NB4 (cell line): ENCODE data around the gene RUFY1.
"Not testable (repeated sequence)": the region's sequence is repeated elsewhere in the genome, so short reads cannot be mapped to it uniquely, and the experiment has no call there.

Source experiments
- DNase-seq: peaks from one replicate; pipeline ENCODE4 v3.0.0; 2010; ENCODE audit warnings: low read depth
- H3K4me3 ChIP-seq: one replicate; pipeline ENCODE4 v1.5.1; 2011; ENCODE audit warnings: mild to moderate bottlenecking, low read depth, low read length, moderate library complexity
- CTCF ChIP-seq: IDR thresholded peaks from one replicate; pipeline ENCODE4 v1.5.1; 2012; ENCODE audit warnings: low read depth, low read length
- MAX ChIP-seq: IDR thresholded peaks from 2 replicates; pipeline ENCODE4 v1.6.1; 2011; ENCODE audit warnings: low read depth, low read length
- MYC ChIP-seq: IDR thresholded peaks from 2 replicates; pipeline ENCODE4 v1.6.1; 2011; ENCODE audit warnings: low read depth, low read length
- POLR2A ChIP-seq: IDR thresholded peaks from 2 replicates; pipeline ENCODE4 v1.6.1; 2011; ENCODE audit warnings: mild to moderate bottlenecking; ENCODE audit not compliant: insufficient read length; ENCODE audit errors: extremely low read depth

The RUFY1 gene

GRCh38 chr5:179509845-179510244 is 40.5 kb upstream of the RUFY1 start:
- TF ChIP-seq MYC (no peak), CTCF (no peak), MAX (no peak), POLR2A (no peak)
- no peak for DNase-seq
- H3K4me3 ChIP-seq = no peak overlapping the region

- no peak for TF ChIP-seq MYC
- no peak for TF ChIP-seq POLR2A
- no peak for TF ChIP-seq MAX
- no peak for TF ChIP-seq CTCF
- no peak overlapping the region for H3K4me3 ChIP-seq
- DNase-seq = no peak
Measured at GRCh38 chr5:179512452-179513000, 37.8 kb upstream of the RUFY1 start.

- not testable (repeated sequence) for DNase-seq, H3K4me3 ChIP-seq
Measured at GRCh38 chr5:179515501-179515900, 34.9 kb upstream of the RUFY1 start.

- no peak for DNase-seq
- no peak overlapping the region for H3K4me3 ChIP-seq
- no peak for TF ChIP-seq MAX
- TF ChIP-seq POLR2A = no peak
- TF ChIP-seq MYC = no peak
- TF ChIP-seq CTCF = no peak
Measured at GRCh38 chr5:179516221-179516620, 34.1 kb upstream of the RUFY1 start.

- DNase-seq, H3K4me3 ChIP-seq: not testable (repeated sequence)
Measured at GRCh38 chr5:179517746-179518145, 32.6 kb upstream of the RUFY1 start.

GRCh38 chr5:179518369-179518768 is 32.0 kb upstream of the RUFY1 start:
- H3K4me3 ChIP-seq = not testable (repeated sequence)

GRCh38 chr5:179519416-179520070 is 30.8 kb upstream of the RUFY1 start:
- not testable (repeated sequence) for H3K4me3 ChIP-seq, DNase-seq

More at GRCh38 chr5:179518369-179518768, 32.0 kb upstream of the RUFY1 start:
- not testable (repeated sequence) for DNase-seq

- H3K4me3 ChIP-seq, DNase-seq: not testable (repeated sequence)
Measured at GRCh38 chr5:179522107-179522506, 28.2 kb upstream of the RUFY1 start.

GRCh38 chr5:179526978-179527377 is 23.4 kb upstream of the RUFY1 start:
- no peak for TF ChIP-seq POLR2A
- no peak for TF ChIP-seq MAX
- no peak for TF ChIP-seq CTCF
- TF ChIP-seq MYC = no peak
- H3K4me3 ChIP-seq = no peak overlapping the region
- DNase-seq = no peak
